T-helper 2 cell treated with Interferon-gamma antibody and Interleukin-4, amounts not matched to agents 100 ng/mL and 5 ng/mL, for 36 hours (primary cell): ENCODE data around the gene ATP6V0D1. TPM values are rescaled to one million over a fixed set of nuclear protein-coding genes. Genes with fewer than 3 reads are reported as not detected.
"Not testable (repeated sequence)": the region's sequence is repeated elsewhere in the genome, so short reads cannot be mapped to it uniquely, and the experiment has no call there.

ENCODE experiments used
- intact Hi-C: fragments of 100-400 bp; cut with micrococcal nuclease; formaldehyde crosslinking; loops from one replicate; pipeline ENCODE4 v1.15.1; 2023
- total RNA-seq: library from RNA; stranded (reverse); gene quantifications from 2 replicates; pipeline ENCODE4 v1.2.3, GENCODE V29; 2022

The ATP6V0D1 gene
- total RNA-seq, 1 donor from 2014 or later: 59.6 TPM

DNA sequence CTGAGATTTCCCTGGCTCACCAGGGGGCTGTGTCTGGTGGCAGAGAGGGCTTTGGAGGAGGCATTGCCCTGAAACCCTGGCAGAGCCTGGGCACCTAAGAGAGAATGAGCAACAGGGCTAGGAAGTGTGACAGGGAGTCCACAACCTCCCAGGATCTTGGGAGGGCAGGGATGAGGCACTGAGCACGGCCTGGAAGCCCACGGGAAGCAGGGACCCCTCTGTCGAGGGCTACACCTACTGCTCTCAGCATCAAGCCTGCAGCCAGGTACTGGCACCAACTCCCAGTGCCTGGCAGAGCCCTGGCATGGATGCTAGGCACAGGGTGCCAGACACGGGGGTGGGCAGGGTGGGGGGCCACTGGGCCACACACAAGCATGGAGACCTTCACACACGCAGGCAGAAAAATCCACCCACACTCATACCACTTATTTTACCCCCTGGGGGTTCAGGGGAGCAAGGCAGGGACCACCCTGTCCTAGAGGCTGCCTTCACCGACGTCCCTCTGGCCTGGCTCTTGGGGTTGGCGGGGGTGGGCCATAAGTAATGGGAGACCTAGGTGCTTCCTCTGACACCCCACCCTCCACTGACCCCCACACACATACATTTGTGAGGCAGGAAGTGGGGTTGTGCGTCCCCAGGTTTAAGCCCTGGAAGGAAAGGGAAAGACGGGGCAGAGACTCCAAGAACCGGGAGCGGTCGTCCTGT is 51.0 kb downstream of the ATP6V0D1 start:
- intact Hi-C loops: no loop called here

DNA sequence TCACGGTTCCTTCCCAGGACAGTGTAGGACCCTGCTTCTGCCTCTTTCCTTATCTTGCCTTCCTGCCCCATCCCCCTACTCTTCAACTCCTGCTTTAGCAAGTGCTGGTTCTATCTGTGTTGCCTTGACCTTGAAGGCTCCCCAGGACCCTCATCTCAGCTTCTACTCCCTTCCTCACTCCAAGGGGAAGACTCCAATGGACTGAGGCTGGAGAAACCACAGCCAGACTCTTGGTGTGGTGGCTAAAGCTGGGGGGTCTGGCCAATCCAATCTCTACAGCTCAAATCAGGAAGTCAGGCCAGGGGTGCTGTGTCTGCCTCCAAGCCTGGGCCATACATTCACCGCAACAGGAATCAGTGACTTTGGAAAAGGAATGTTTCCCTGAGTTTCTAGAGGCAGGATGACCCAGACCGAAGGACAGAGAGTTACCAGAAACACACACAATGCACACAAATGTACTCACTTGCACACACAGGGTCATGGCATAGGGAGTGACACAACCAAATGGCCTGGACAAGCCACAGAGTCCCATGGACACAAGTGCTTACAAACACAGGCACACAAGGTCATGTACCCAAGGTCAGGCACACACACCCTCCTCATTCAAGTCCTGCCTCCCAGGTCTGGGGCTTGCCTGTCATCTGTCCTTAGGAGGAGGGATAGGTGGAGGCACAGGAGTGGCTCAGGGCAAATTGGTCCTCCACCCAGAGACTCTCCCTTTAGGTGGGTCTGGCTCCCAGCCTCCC is 51.7 kb downstream of the ATP6V0D1 start:
- intact Hi-C loops: no loop called here

DNA sequence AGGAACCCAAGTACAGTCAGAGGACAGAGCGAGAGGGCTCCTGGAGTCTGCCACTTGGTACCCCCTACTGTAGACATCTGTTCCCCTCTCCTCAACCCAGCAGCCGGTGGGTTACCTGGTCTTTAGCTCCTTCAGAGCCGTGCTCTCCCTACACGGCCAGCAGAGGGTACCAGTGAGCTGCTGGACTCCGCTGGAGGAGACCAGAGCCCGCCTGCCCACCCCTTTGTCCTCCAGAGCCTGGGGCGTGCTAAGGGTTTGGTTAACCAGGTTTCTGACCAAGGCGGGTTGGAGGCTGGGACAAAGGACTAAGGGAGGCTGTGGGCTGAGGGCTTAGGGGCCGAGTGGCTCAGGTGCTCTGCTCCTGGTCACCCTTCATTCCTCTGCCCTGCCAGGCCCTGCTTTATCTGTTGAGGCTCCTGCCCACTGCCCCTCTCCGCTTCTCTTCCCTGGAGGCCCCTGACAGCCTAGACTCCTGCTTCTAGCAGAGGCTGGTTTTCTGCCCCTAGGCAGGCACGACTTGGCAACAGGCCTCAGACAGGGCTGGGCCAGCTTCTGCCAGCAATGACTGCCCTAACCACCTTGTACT is 52.7 kb downstream of the ATP6V0D1 start:
- intact Hi-C loops: loop anchor here (1.0 kb wide), 2 partner anchors 19 to 37 kb away; no protein-coding TSS in a partner anchor

DNA sequence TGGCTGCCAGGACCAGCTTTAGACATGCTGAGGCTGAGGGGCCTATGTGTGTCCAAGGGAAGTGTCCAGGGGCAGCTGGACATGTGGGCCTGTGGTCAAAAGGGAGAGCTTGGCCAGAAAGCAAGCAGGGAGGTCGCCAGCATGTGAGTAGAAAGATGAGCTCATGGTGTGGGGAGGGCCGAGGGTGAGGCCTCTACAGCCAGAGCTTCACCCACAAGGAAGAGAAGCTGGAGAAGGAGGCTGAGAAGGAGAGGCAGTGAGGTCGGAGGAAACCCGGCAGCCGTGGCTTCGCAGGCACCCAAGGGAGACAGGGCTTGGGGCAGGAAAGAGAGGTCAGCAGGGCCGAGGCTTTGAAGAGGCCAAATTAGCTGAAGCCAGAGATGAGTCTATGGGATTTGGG is 54.0 kb downstream of the ATP6V0D1 start:
- intact Hi-C loops: no loop called here

DNA sequence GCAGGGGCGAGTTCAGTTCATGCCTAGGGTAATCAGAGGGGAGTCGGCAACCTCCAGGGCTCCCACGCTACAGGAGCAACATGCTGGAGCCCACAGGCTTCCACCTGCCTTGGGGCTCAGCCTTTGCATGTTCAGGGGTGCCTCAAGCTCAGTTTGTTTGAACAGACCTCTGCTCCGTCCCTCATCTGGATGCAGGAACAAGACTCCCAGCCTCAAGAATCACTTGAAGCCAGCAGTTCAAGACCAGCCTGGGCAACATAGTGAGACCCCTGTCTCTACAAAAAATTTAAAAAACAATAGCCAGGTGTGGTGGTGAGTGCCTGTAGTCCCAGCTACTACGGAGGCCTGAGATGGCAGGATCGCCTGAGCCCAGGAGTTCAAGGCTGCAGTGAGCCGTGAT is 54.9 kb downstream of the ATP6V0D1 start:
- intact Hi-C loops: no loop called here

GRCh38 chr16:67425580-67425979 is 55.4 kb downstream of the ATP6V0D1 start:
- intact Hi-C loops: no loop called here

GRCh38 chr16:67425061-67425460 is 55.9 kb downstream of the ATP6V0D1 start:
- intact Hi-C loops: no loop called here

DNA sequence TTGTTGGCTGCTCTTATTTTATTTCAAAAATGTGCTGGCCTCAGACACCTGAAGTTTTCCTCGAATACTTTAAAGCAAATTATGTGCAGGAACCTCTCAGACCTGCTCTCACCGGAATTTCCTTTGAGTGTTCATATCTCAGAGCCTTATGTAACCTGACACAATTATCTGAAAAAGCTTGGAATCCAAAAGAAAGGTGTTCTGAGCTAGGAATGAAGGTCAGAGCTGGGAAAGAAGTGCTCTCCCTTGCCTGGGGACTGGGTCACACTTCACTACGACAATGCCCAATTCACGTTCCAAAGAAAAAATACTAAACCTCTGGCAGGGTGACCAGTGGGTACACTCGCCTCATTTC is 56.7 kb downstream of the ATP6V0D1 start:
- intact Hi-C loops: no loop called here

DNA sequence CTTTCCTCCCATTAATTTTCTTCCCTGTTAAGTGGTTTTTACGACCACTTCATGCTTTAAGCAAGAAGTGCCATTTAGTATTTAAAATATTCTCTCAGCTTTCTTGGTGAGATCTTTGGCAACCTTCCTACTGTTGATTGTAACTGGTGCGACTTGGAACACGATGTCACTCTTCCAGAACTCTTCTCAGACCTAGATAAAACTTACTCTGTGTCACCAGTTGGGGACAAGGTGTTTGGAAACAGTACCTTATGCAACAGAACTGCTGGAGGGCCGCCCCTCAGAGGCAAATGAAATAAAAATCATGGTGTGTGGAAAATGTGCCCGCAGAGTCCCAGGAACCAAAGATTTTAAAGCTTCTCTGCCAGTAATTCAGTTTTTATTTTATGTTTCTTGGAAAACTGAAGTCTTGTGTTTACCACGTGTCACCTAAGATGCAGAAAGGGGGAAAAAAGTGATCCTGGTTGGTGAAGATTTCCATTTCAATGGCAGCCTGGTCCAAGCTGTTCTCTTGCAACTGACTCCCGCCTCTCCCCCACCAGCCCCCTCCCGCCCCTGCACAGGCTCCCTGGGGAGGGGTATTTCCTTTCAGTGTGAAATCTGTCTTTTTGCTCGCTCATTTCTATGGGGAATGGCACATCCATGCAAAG is 57.2 kb downstream of the ATP6V0D1 start:
- intact Hi-C loops: no loop called here

DNA sequence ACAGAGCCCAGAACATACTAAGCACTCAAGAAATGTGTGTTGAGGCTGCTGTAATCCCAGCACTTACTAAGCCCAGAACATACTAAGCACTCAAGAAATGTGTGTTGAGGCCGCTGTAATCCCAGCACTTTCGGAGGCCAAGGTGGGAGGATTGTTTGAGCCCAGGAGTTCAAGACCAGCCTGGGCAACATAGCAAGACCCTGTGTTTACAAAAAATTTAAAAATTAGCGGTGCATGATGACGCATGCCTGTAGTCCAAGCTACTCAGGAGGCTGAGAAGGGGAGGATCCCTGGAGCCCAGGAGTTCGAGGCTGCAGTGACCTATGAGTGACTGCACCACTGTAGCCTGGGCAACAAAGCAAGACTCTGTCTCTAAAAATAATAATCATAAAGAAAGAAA is 57.9 kb downstream of the ATP6V0D1 start:
- intact Hi-C loops: no loop called here

DNA sequence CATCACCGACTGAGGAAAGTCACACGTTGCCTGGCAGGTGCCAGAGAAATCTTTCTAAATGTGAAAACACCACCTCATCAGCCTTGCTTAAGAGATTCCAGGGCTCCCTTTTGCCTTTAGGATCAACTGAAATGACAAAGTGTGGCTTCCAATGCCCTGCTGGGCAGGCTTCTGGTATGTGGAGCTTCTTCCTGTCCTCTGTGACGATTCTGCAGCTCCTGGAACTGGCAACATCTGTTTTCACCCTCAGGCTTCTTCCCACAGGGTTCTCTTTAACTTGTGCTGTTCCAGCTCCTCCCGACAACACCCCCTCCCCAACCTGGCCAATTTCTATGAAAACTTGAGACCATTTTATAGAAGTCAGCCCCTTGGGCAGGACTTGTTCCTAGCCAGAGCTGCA is 59.9 kb downstream of the ATP6V0D1 start:
- intact Hi-C loops: no loop called here

DNA sequence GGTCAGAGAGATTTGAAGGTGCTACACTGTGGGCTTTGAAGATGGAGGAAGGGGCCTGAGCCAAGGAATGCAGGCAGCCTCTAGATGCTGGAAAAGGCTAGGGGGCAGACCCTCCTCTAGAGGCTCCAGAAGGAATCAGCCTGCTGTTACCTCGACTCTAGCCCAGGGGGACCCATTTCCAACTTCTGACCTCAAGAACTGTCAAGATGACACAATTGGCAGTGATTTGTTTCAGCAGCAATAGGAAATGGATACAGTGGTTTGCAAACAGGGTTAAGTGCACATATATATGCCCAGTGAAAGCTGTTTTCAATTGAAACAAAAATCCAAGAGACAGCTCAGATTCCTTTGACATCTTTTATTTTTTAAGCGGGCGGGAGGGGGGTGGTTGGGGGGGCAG is 61.0 kb downstream of the ATP6V0D1 start:
- intact Hi-C loops: no loop called here

DNA sequence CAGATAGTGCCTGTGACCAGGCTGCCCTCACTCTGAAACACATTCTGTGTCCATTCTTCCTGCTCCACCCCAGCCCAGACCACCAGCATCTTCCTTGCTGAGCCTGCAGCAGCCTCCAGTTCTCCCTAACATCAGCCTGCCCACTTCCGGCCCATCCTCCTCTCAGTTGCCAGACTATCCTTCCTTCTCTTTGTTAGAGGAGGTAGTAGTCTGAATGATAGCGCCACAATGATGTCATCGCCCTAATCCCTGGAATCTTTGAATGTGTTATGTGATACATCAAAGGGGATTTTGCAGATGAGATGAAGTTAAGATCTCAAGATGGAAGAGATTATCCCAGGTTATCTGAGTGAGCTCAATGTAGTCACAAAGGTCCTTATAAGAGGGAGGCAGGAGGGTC is 61.5 kb downstream of the ATP6V0D1 start:
- intact Hi-C loops: no loop called here

- intact Hi-C loops: no loop called here
These were observed 63.5 kb downstream of the ATP6V0D1 start for GRCh38 chr16:67417333-67418061.

DNA sequence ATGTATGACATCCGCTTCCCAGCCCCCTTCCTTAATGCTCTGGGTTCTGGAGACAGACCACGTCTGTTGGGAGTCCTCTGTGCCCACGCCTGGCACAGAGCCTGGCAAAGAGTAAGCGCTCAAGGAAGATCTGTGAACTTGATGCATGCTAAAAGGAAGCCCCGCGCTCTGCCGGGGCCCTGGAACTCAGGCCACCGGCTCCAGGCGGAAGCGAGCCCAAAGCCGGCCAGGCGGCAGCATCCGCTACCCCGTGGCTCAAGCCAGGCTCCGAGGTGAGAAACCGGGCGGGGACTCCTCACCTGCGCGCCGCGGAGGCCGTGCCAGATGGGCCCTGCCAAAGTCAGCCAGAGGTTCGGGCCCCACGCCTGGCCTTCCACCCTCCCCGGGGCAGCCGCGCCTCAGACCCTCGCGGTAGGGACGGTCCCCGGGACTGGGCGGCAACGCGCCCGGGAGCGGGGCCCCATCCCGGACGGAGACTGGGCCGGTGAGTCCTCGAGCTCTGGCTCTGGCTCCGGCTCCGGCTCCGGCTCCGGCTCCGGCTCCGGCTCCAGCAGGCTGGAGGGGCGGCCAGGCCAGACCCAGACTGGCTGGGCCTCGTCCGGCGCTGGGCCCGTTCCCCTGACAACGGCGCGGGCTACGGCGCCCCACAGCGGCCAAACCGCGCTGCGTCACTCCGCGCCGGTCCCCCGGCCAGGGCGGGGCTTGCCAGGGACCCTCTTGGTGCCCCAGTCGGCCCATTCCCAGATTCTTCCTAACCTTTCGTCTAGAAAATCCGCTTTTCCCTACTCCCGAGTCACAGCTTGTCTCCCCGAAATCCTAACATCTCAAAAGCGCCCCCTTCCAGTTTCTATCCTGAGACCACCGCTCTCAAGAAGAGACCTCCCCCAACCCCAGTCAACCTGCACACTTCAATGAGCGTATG is 64.8 kb downstream of the ATP6V0D1 start, which contains the start of gene ZDHHC1:
Gene ZDHHC1 (minus strand): TSS at position 606 of the 922 bp plus-strand sequence. CDS start 8,702 bp downstream, outside the sequence.
- intact Hi-C loops: no loop called here

DNA sequence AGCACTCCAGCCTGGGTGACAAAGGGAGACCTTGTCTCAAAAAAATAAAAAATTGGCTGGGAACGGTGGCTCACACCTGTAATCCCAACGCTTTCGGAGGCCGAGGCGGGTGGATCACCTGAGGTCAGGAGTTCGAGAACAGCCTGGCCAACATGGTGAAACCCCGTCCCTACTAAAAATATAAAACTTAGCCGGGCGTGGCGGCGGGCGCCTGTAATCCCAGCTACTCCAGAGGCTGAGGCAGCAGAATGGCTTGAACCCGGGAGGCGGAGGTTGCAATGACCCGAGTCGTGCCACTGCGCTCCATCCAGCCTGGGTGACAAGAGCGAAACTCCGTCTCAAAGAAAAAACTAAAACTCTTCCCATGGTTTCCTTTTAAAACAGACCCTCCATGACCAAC is 65.5 kb downstream of the ATP6V0D1 start:
- intact Hi-C loops: not testable (repeated sequence)

GRCh38 chr16:67413978-67414911 is 66.7 kb downstream of the ATP6V0D1 start:
- intact Hi-C loops: no loop called here

- intact Hi-C loops: no loop called here
These were observed 68.7 kb downstream of the ATP6V0D1 start for GRCh38 chr16:67412294-67412693.

DNA sequence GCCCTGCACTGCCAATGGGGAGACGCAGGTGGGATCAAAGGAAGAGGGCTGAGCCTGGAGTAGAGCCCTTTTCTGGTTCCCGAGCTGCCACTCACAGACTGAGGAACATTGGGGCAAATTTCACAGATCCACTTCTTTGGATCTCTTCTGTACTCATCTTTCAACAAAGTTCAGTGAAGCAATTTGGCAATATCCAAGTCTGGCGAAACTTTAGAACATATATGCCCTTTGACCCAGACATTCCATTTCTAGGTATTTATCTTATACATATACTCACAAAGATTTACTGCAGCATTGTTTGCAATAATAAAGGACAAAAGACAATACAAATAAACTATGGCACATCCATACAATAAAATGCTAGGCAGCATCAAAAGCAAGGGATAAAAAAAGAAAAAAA is 69.6 kb downstream of the ATP6V0D1 start:
- intact Hi-C loops: no loop called here
